Activated gamma-delta T cell treated with anti-CD3 and anti-CD28 coated beads, Interleukin-2, amount 50 U/mL, for 16 hours (primary cell): ENCODE results near the gene CNTNAP2.
"Not testable (repeated sequence)": the region's sequence is repeated elsewhere in the genome, so short reads cannot be mapped to it uniquely, and the experiment has no call there.

Experiments used
- DNase-seq: peaks from one replicate; pipeline ENCODE4 v3.0.0-alpha.2; 2020; ENCODE audit warnings: low read depth

CNTNAP2 gene

GRCh38 chr7:147771344-147771743 lies 1654.7 kb downstream of the CNTNAP2 start:
- no peak for DNase-seq

- no peak for DNase-seq
These were observed 1657.9 kb downstream of the CNTNAP2 start for GRCh38 chr7:147774461-147774860.

- no peak for DNase-seq
These were observed 1659.1 kb downstream of the CNTNAP2 start for GRCh38 chr7:147775516-147776284.

- DNase-seq: no peak
These were observed 1660.7 kb downstream of the CNTNAP2 start for GRCh38 chr7:147777309-147777708.

GRCh38 chr7:147779949-147780348 lies 1663.3 kb downstream of the CNTNAP2 start:
- no peak for DNase-seq

GRCh38 chr7:147796581-147796980 lies 1680.0 kb downstream of the CNTNAP2 start:
- no peak for DNase-seq

GRCh38 chr7:147798001-147798400 lies 1681.4 kb downstream of the CNTNAP2 start:
- DNase-seq: no peak

- not testable (repeated sequence) for DNase-seq
These were observed 1685.2 kb downstream of the CNTNAP2 start for GRCh38 chr7:147801762-147802161.

- no peak for DNase-seq
These were observed 1686.5 kb downstream of the CNTNAP2 start for GRCh38 chr7:147803151-147803550.

GRCh38 chr7:147803606-147804005 lies 1687.0 kb downstream of the CNTNAP2 start:
- DNase-seq: no peak

GRCh38 chr7:147804032-147804431 lies 1687.4 kb downstream of the CNTNAP2 start:
- no peak for DNase-seq

GRCh38 chr7:147805996-147806576 lies 1689.5 kb downstream of the CNTNAP2 start:
- DNase-seq: no peak

GRCh38 chr7:147809786-147810185 lies 1693.2 kb downstream of the CNTNAP2 start:
- no peak for DNase-seq

- DNase-seq: no peak
These were observed 1693.7 kb downstream of the CNTNAP2 start for GRCh38 chr7:147810269-147810668.

GRCh38 chr7:147811923-147812322 lies 1695.3 kb downstream of the CNTNAP2 start:
- no peak for DNase-seq

- DNase-seq: no peak
These were observed 1696.7 kb downstream of the CNTNAP2 start for GRCh38 chr7:147813316-147813715.

GRCh38 chr7:147818317-147818716 lies 1701.7 kb downstream of the CNTNAP2 start:
- no peak for DNase-seq

GRCh38 chr7:147824671-147825070 lies 1708.1 kb downstream of the CNTNAP2 start:
- no peak for DNase-seq

- DNase-seq: no peak
These were observed 1712.4 kb downstream of the CNTNAP2 start for GRCh38 chr7:147829016-147829415.

- no peak for DNase-seq
These were observed 1717.0 kb downstream of the CNTNAP2 start for GRCh38 chr7:147833557-147833956.

GRCh38 chr7:147833970-147834369 lies 1717.4 kb downstream of the CNTNAP2 start:
- DNase-seq: no peak

- DNase-seq: no peak
These were observed 1736.2 kb downstream of the CNTNAP2 start for GRCh38 chr7:147852833-147853232.
